SKM-1 treated with dmso at 0.1 percent for 144 hours (cell line): ENCODE results near the gene SCNN1A.
A peak's percentile ranks its signal among the peaks of the same experiment; 100 is the strongest.

Source experiments
- DNase-seq: peaks from one replicate; lab custom pipeline; 2025; ENCODE audit not compliant: unreplicated experiment; lab: John Stamatoyannopoulos, UW

The SCNN1A gene

GRCh38 chr12:6384499-6385436 lies 9.4 kb upstream of the SCNN1A start:
- DNase-seq: no peak

DNA sequence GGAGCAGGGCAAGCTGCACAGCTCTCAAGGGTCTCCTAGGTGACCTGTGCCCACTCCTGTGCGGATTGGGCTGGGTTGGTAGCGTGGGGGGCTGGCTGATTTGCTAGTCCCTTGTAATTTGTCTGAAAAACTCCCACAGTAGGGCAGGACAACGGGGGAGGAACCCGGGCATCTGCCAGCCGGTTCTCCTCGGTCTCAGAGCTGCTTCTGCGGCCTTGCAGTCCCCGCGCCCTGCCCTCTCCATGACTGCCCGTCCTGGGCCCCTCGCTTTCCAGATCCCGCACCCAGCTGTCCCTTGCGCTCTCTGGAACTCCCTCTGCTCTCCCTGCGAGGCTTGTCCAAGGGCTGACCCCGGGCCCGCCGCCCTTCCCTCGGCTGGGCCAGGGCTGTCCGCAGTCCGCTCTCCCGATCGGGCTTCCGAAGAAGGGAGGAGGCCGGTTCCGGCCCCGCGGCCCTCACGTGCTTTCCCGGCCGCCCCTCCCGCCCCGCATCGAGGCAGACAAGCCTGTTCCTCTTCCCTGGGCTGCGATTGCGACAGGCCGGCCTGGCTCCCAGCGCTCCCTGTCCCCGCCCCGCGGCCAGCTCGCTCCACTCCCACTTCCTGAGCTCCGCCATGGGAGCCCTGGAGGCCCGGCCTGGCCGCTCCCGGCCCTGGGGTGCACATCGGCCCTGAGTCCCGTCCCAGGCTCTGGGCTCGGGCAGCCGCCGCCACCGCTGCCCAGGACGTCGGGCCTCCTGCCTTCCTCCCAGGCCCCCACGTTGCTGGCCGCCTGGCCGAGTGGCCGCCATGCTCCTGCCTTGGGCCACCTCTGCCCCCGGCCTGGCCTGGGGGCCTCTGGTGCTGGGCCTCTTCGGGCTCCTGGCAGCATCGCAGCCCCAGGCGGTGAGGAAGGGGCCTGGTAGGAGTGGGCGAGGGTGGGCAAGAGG lies 8.5 kb upstream of the SCNN1A start, which contains the start of gene LTBR:
Gene LTBR, plus strand, starts transcription at position 591 of the 927 bp plus-strand sequence. Its CDS starts 197 bp downstream, at position 788.
- DNase-seq: peak; percentile 63

- no peak for DNase-seq
Observed at GRCh38 chr12:6382982-6383381, 7.6 kb upstream of the SCNN1A start.

DNA sequence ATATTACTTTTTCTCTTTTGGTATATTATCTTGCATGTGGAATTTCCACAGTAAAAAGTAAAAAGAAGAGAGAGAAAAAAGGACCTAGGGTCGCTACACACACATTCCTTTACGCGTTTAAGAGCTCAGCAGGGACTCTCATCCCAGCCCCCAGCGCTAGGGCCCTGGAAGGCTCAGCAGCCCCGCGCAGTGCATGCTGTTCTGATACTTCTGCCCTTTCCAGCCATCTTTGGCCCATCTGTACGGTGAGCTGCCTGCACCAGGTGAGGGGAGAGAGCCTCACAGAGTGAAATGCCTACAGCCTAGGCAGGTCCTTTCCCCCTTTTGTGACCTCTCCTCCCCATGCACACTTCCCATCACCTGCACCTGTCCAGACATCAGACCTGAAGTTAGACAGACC lies 7.0 kb upstream of the SCNN1A start:
- no peak for DNase-seq

GRCh38 chr12:6380141-6381121 lies 5.1 kb upstream of the SCNN1A start:
- DNase-seq: no peak

GRCh38 chr12:6378709-6379472 lies 3.5 kb upstream of the SCNN1A start:
- no peak for DNase-seq

DNA sequence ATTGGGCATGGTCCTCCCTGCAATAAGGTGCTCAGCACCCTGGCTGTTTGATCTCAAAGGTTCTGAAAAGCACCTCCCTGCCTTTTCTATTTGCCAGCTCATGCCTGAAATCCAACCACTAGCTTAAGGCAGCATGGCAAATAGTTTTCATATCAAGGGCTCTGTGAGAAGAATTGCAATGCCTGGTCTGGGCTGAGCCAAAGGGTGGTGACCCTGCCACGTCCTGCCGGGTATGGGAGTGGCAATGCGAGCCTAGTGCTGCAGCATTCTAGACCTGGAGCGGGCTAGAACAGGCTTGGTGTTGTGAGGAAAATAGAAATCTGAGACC lies 2.3 kb upstream of the SCNN1A start:
- DNase-seq: no peak

DNA sequence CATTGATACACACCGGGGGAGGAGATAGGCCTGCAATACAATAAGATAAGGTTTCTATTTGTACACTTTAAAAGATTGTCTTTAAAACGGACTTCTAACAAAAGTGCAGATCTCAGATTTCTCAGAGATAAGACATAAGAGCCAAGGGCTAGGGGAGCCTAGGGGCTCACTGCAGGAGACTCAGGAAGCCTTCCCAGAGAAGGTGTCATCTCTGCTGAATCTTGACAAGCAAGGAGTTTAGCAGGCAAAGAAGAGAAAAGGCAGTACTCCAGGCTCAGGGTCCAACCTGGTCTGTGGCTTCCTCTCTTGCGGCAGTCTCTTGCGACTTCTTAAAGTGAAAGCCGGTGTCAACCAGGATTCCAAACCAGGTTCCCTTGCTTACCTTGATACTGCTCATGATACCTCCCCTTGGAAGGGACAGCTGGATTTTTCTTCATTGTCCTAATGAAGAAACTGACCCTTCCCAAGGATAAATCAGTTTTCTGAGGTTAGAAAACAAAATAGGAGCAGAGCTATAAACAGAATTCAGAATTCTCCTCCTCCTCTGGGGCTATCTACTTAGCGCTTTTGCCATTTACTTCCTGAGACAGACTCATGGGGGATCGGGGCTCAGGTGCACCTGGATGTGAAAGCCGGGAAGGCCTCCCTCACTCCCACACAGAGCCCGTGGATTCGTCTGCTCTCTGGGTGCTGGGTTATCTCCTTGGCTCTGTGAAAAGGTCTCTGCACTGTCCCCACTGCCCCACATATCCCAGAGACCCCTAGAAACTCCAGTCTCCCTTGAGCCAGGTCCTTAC lies 1.7 kb upstream of the SCNN1A start:
- DNase-seq: no peak

- no peak for DNase-seq
Observed at GRCh38 chr12:6376079-6376869, 911 bp upstream of the SCNN1A start.

GRCh38 chr12:6374786-6375160 lies 590 bp downstream of the SCNN1A start:
- no peak for DNase-seq

GRCh38 chr12:6374028-6374785 lies 1.2 kb downstream of the SCNN1A start:
- no peak for DNase-seq

- DNase-seq: no peak
Observed at GRCh38 chr12:6373022-6373787, 2.2 kb downstream of the SCNN1A start.

GRCh38 chr12:6372403-6373003 lies 2.9 kb downstream of the SCNN1A start:
- DNase-seq: peak; percentile 29

DNA sequence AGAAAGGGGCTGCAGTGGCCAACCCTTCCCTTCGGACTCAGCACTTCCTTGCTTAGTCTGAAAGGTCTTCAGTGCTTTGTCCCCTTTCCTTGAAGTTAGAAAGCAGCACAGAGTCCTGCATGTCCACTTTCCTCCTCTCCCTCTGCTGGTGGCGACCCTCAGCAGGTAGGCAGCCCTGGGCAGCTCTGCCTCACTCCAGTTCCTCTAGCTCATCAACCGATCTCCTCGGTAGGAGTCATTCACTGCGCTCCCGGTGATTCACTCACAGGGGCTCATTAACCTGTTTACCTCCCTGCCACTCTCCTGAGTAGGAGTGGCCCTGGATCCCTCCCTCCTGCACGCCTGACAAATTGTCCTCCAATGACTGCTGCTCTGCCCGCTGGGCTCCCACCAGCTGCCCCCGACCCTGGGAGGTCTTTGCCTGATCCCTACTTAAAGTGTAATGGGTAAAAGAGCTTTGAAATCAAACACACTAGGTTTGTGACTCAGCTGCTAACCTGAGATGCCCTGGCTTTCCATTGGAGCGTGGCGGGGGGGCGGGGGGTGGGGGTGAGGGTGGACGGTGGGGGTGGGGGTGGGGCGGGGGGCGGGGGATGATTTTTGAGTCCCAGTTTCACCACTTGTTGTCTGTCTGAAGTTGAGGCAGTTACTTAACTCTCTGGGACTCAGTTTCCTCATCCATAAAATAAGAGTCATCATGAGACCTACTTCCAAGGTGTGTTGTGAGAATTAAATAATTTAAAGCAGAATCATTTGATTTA lies 4.2 kb downstream of the SCNN1A start:
- no peak for DNase-seq

GRCh38 chr12:6370576-6370935 lies 4.8 kb downstream of the SCNN1A start:
- DNase-seq: no peak
